Nephron progenitor cell (in vitro differentiated cells): ENCODE data around the gene CADM3.

ENCODE experiments used
- DNase-seq: peaks from one replicate; pipeline ENCODE4 v3.0.0; 2021
- H3K27ac Mint-ChIP-seq: 2 replicates; pipeline ENCODE4 v1.8.0; 2021; ENCODE audit warnings: mild to moderate bottlenecking, moderate library complexity, mixed read lengths
- H3K27me3 Mint-ChIP-seq: 2 replicates; pipeline ENCODE4 v1.8.0; 2021; ENCODE audit warnings: mild to moderate bottlenecking, low read depth, mixed read lengths; ENCODE audit not compliant: poor library complexity
- H3K36me3 Mint-ChIP-seq: 2 replicates; pipeline ENCODE4 v1.8.0; 2021; ENCODE audit warnings: low read depth, mixed read lengths
- H3K4me1 Mint-ChIP-seq: 2 replicates; pipeline ENCODE4 v1.8.0; 2021; ENCODE audit warnings: mixed read lengths
- H3K4me3 Mint-ChIP-seq: 2 replicates; pipeline ENCODE4 v1.8.0; 2021; ENCODE audit warnings: mild to moderate bottlenecking, moderate library complexity, mixed read lengths
- H3K9me3 Mint-ChIP-seq: 2 replicates; pipeline ENCODE4 v1.8.0; 2021; ENCODE audit warnings: mild to moderate bottlenecking, moderate library complexity, mixed read lengths
- TF ChIP-seq, protein P1 (sequence below): fragments of 200-600 bp; sonication (generic); IDR thresholded peaks from 2 replicates; pipeline ENCODE4 v1.5.0; 2021; ENCODE audit warnings: antibody characterized with exemption

CADM3 gene

DNA sequence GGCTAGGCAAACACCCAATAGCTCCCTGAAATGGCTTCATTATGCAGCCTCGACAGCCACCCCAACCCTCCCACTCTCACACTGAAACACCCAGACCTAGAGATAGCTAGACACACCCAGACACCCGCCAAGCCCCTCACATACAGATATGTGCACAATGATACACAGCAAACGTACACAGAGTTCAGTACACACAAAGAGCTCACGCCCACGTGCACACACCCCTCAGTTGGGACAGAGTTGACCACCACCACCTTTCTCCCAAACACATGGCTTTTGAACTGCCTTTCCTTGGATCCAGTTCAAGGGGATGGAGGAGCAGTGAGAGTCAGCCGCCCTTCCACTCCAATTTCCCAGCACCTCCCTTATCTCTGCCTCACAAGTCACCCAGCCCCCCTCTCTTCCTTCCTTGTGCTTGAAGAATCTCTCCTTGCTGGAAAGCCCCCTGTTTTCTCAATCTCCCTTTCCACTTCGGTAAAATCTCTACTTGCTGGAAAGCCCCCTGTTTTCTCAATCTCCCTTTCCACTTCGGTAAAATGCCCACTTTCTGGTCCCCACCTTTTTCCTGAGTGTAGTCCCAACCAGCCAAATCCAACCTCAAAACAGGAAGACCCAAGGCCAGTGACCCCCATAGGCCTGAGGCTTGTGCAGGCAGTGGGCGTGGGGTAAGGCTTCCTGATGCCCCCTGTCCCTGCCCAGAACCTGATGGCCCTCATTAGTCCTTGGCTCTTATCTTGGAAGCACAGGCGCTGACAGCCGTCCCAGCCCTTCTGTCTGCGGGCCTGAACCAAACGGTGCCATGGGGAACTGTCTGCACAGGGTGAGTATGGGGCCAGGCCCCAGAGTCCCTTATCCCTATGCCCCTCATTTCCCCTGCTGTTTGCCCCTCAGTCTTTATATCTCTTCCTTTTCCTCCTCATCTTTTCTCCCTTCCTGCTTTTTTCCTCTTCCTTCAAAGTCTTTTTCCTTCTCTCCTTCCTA lies 33.0 kb downstream of the CADM3 start, which contains the start of gene ACKR1:
TSS of gene ACKR1 (plus strand) at position 715 of the 981 bp plus-strand sequence. CDS start at position 800, 85 bp downstream.
- Mint-ChIP-seq H3K36me3 (no peaks in the 10 kb centered on the region), H3K4me3 (no peak within 1 kb of the TSS), H3K27me3 (peaks cover 60% of the 10 kb centered on the region), H3K27ac (no peak within 1 kb of the TSS), H3K4me1 (peaks cover 71% of the 10 kb centered on the region), H3K9me3 (no peaks in the 10 kb centered on the region)
- TF ChIP-seq, protein P1, sequence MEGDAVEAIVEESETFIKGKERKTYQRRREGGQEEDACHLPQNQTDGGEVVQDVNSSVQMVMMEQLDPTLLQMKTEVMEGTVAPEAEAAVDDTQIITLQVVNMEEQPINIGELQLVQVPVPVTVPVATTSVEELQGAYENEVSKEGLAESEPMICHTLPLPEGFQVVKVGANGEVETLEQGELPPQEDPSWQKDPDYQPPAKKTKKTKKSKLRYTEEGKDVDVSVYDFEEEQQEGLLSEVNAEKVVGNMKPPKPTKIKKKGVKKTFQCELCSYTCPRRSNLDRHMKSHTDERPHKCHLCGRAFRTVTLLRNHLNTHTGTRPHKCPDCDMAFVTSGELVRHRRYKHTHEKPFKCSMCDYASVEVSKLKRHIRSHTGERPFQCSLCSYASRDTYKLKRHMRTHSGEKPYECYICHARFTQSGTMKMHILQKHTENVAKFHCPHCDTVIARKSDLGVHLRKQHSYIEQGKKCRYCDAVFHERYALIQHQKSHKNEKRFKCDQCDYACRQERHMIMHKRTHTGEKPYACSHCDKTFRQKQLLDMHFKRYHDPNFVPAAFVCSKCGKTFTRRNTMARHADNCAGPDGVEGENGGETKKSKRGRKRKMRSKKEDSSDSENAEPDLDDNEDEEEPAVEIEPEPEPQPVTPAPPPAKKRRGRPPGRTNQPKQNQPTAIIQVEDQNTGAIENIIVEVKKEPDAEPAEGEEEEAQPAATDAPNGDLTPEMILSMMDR = no peak
- DNase-seq = no peak

- TF ChIP-seq, protein P1 = no peak
- H3K4me3 Mint-ChIP-seq = no peak overlapping the region
- peaks cover 64% of the 10 kb centered on the region for H3K27me3 Mint-ChIP-seq
- H3K4me1 Mint-ChIP-seq = peaks cover 74% of the 10 kb centered on the region
- DNase-seq = no peak
- no peaks in the 10 kb centered on the region for H3K9me3 Mint-ChIP-seq
- no peaks in the 10 kb centered on the region for H3K36me3 Mint-ChIP-seq
- no peak overlapping the region for H3K27ac Mint-ChIP-seq
Observed at GRCh38 chr1:159205225-159205624, 33.8 kb downstream of the CADM3 start.

- no peak overlapping the region for H3K27ac Mint-ChIP-seq
- DNase-seq = no peak
Observed at GRCh38 chr1:159206110-159206509, 34.7 kb downstream of the CADM3 start.

GRCh38 chr1:159207080-159207479 lies 35.7 kb downstream of the CADM3 start:
- Mint-ChIP-seq H3K36me3 (no peaks in the 10 kb centered on the region), H3K4me1 (peaks cover 76% of the 10 kb centered on the region), H3K9me3 (no peaks in the 10 kb centered on the region), H3K27ac (no peak overlapping the region), H3K4me3 (no peak overlapping the region), H3K27me3 (peaks cover 74% of the 10 kb centered on the region)
- DNase-seq = no peak
- TF ChIP-seq, protein P1 = no peak

More at GRCh38 chr1:159206110-159206509, 34.7 kb downstream of the CADM3 start:
- TF ChIP-seq, protein P1 = no peak
- Mint-ChIP-seq H3K9me3 (no peaks in the 10 kb centered on the region), H3K36me3 (no peaks in the 10 kb centered on the region), H3K4me1 (peaks cover 77% of the 10 kb centered on the region), H3K27me3 (peaks cover 73% of the 10 kb centered on the region), H3K4me3 (no peak overlapping the region)

- no peaks in the 10 kb centered on the region for H3K36me3 Mint-ChIP-seq
- DNase-seq = no peak
- TF ChIP-seq, protein P1 = no peak
- H3K9me3 Mint-ChIP-seq = no peaks in the 10 kb centered on the region
- H3K27me3 Mint-ChIP-seq = peaks cover 75% of the 10 kb centered on the region
- H3K4me1 Mint-ChIP-seq = peaks cover 76% of the 10 kb centered on the region
- peak overlapping the region; percentile 44 for H3K4me3 Mint-ChIP-seq
- H3K27ac Mint-ChIP-seq = no peak overlapping the region
Observed at GRCh38 chr1:159207774-159208173, 36.4 kb downstream of the CADM3 start.
